ENCODE data around the gene THAP3.

DNA sequence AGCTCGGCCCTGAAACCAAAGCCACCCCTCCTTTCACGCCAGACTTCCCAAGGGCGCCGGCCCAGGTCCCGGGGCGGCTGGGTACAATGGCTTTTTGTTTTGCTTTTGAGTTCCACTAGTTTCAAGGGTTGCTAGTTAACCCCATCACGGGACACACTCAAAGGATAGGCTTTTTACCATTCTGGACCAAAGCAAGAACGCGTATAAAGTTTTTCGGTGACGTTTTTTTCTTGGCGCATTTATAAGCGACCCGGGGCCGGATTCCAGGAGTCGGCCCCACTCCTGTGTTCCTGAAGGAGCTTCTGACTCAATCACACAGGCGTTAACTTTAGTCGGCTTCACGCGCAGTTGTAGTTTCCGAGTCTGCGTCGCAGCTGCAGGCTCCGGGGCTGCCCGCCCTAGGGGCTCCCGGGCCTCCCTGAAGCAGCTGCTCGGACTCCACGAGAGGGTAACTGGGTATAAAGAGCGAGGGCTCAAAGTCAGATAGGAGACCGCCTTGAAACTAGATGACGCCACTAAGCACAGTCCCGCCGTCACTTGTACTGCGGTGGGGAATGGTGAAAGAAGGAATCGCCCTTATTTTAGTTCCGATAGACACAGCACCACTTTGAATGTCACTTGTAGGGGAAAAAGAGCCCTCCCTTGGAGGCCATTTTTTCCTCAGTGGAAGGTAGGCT is 21.3 kb upstream of the THAP3 start:
- TF ChIP-seq POLR2A (IDR thresholded peaks at IDR 0.05) (peak; percentile 3), POLR2AphosphoS5 (IDR thresholded peaks at IDR 0.05) (no peak)
- TF ChIP-seq, protein P1, sequence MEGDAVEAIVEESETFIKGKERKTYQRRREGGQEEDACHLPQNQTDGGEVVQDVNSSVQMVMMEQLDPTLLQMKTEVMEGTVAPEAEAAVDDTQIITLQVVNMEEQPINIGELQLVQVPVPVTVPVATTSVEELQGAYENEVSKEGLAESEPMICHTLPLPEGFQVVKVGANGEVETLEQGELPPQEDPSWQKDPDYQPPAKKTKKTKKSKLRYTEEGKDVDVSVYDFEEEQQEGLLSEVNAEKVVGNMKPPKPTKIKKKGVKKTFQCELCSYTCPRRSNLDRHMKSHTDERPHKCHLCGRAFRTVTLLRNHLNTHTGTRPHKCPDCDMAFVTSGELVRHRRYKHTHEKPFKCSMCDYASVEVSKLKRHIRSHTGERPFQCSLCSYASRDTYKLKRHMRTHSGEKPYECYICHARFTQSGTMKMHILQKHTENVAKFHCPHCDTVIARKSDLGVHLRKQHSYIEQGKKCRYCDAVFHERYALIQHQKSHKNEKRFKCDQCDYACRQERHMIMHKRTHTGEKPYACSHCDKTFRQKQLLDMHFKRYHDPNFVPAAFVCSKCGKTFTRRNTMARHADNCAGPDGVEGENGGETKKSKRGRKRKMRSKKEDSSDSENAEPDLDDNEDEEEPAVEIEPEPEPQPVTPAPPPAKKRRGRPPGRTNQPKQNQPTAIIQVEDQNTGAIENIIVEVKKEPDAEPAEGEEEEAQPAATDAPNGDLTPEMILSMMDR (IDR thresholded peaks at IDR 0.05) = no peak

All from prostate gland (tissue), 2 donors.